Endothelial cell of umbilical vein (primary cell): Measurements from ENCODE around the gene ANO1. TPM values are rescaled to one million over a fixed set of nuclear protein-coding genes. Genes with fewer than 3 reads are reported as not detected.

ENCODE experiments used
- BruUV-seq: library from RNA; stranded (reverse); fragments of 400-500 nt; replicated peaks from 2 replicates; lab custom pipeline; 2021; lab: Mats Ljungman, UMichigan
- CTCF ChIA-PET: fragments of 300-600, 350-600 bp; sonication (Branson Sonifier 250); formaldehyde crosslinking; loops from one replicate; lab custom pipeline; 2021; ENCODE audit warnings: antibody characterized with exemption, inconsistent platforms; lab: Charles Lee
- POLR2A ChIA-PET: fragments of 300-600, 350-600 bp; sonication (Branson Sonifier 250); formaldehyde crosslinking; loops from one replicate; lab custom pipeline; 2021; ENCODE audit warnings: antibody characterized with exemption, inconsistent platforms; lab: Charles Lee
- DNase-seq: peaks from one replicate; pipeline ENCODE4 v3.0.0-alpha.2; 2011; ENCODE audit warnings: low read depth, low spot score
- FAIRE-seq: peaks from 2 replicates; lab custom pipeline; 2011; peaks lifted over from hg19 to GRCh38; lab: Jason Lieb, UNC
- H2AFZ ChIP-seq: 2 replicates; pipeline ENCODE4 v1.6.0; 2012; ENCODE audit warnings: low read depth, low read length, control low read depth, inconsistent platforms
- H3K27ac ChIP-seq: 2 replicates; pipeline ENCODE4 v1.5.1; 2011; ENCODE audit warnings: low read depth, mild to moderate bottlenecking, control low read depth, low read length, moderate library complexity; ENCODE audit not compliant: insufficient read depth
- H3K27me3 ChIP-seq, 2 experiments: 2 replicates each; pipeline versions ENCODE4 v1.6.0 to v1.6.1; 2011; ENCODE audit warnings: low read length in 2 of 2, mixed read lengths in 1 of 2; ENCODE audit not compliant: control insufficient read depth in 2 of 2, insufficient read depth in 2 of 2
- H3K36me3 ChIP-seq, 2 experiments: 2 replicates in 1 of 2; 3 replicates in 1 of 2; pipeline ENCODE4 v1.5.1; 2011; ENCODE audit warnings: low read length in 2 of 2, mild to moderate bottlenecking in 1 of 2, moderate library complexity in 1 of 2; ENCODE audit not compliant: control insufficient read depth in 2 of 2, insufficient read depth in 2 of 2; ENCODE audit errors: extremely low read depth in 1 of 2
- H3K4me1 ChIP-seq: 3 replicates; pipeline ENCODE4 v1.5.1; 2011; ENCODE audit warnings: mild to moderate bottlenecking, low read length; ENCODE audit not compliant: control insufficient read depth, insufficient read depth; ENCODE audit errors: extremely low read depth
- H3K4me2 ChIP-seq: 2 replicates; pipeline ENCODE4 v1.6.1; 2011; ENCODE audit warnings: low read length, control low read depth, mixed read lengths; ENCODE audit not compliant: insufficient read depth
- H3K4me3 ChIP-seq, 3 experiments: fragments of 200-600 bp in 1 of 3; sonication (generic), shearing (Covaris generic) in 1 of 3; replicated peaks in 1 of 3; 2 replicates each; pipeline ENCODE4 v1.5.1; 2011 to 2016; ENCODE audit warnings: control low read depth in 3 of 3, low read length in 3 of 3, mild to moderate bottlenecking in 2 of 3, inconsistent platforms in 1 of 3, low read depth in 1 of 3, moderate library complexity in 1 of 3; ENCODE audit not compliant: insufficient read depth in 1 of 3
- H3K79me2 ChIP-seq: 2 replicates; pipeline ENCODE4 v1.6.0; 2012; ENCODE audit warnings: low read length, inconsistent platforms; ENCODE audit not compliant: control insufficient read depth, insufficient read depth
- H3K9ac ChIP-seq: replicated peaks from 2 replicates; pipeline ENCODE3; 2011; ENCODE audit warnings: low read length, control low read depth; ENCODE audit not compliant: insufficient read depth; ENCODE audit errors: extremely low read depth
- H3K9me1 ChIP-seq: replicated peaks from 3 replicates; pipeline ENCODE4 v1.6.0; 2011; ENCODE audit warnings: mild to moderate bottlenecking, low read length; ENCODE audit not compliant: control insufficient read depth, insufficient read depth; ENCODE audit errors: extremely low read depth
- H3K9me3 ChIP-seq: replicated peaks from 2 replicates; pipeline ENCODE4 v1.5.1; 2012; ENCODE audit warnings: low read length, inconsistent platforms; ENCODE audit not compliant: control insufficient read depth, insufficient read depth
- H4K20me1 ChIP-seq: replicated peaks from 2 replicates; pipeline ENCODE3; 2011; ENCODE audit warnings: mild to moderate bottlenecking, low read length; ENCODE audit not compliant: control insufficient read depth, insufficient read depth; ENCODE audit errors: extremely low read depth
- CTCF ChIP-seq, 2 donors: IDR thresholded peaks; 1 replicate in 1 of 2; 2 replicates in 1 of 2; pipeline ENCODE4 v1.5.1; 2011; ENCODE audit warnings: low read length in 2 of 2, mild to moderate bottlenecking in 2 of 2, moderate library complexity in 2 of 2, control low read depth in 1 of 2, inconsistent platforms in 1 of 2, low read depth in 1 of 2; ENCODE audit not compliant: insufficient read depth in 1 of 2; ENCODE audit errors: extremely low read depth in 1 of 2
- EZH2 ChIP-seq: IDR thresholded peaks from 2 replicates; pipeline ENCODE4 v1.6.1; 2012; ENCODE audit warnings: borderline replicate concordance, low read depth, mild to moderate bottlenecking, moderate library complexity, low read length, inconsistent platforms; ENCODE audit not compliant: severe bottlenecking
- JUN ChIP-seq: IDR thresholded peaks from 2 replicates; pipeline ENCODE4 v1.6.1; 2011; ENCODE audit warnings: borderline replicate concordance, low read depth; ENCODE audit not compliant: insufficient read length, insufficient read depth
- POLR2AphosphoS5 ChIP-seq: IDR thresholded peaks from 2 replicates; pipeline ENCODE4 v1.6.1; 2012; ENCODE audit warnings: low read depth, mild to moderate bottlenecking, control low read depth, low read length, moderate library complexity; ENCODE audit not compliant: insufficient read depth
- dilution Hi-C: fragments of 300-500 bp; cut with MboI; formaldehyde crosslinking; loops from one replicate; pipeline ENCODE4 v1.15.0; 2019; ENCODE audit warnings: low sequenced_read_pairs; ENCODE audit not compliant: extremely low pct_ligation_motif_present
- intact Hi-C: fragments of 100-400 bp; cut with micrococcal nuclease; formaldehyde crosslinking; loops from one replicate; pipeline ENCODE4 v1.10.0; 2022
- polyA plus RNA-seq, 4 experiments: library from polyadenylated mRNA; depleted of rRNA in 3 of 4; stranded (reverse) in 3 of 4; unstranded in 1 of 4; fragments of >200 nt; gene quantifications; 2 replicates each; pipeline versions ENCODE4 v1.2.1 to v1.2.3, GENCODE V29; 2011 to 2012; ENCODE audit warnings: missing spikeins in 1 of 4
- total RNA-seq: library from RNA; stranded (reverse); gene quantifications from 2 replicates; pipeline ENCODE4 v1.2.3, GENCODE V29; 2021

The ANO1 gene
- total and polyA plus RNA-seq, 2 donors (not counting 3 experiments of a cell fraction or from before 2014, with no cell fraction given) = 0.03 to 0.40 TPM

- dilution Hi-C loops (no loop called here), intact Hi-C loops (no loop called here)
- FAIRE-seq (no peak), DNase-seq (no peak)
- ChIA-PET POLR2A (no interaction called here), CTCF (no interaction called here)
- Histone ChIP-seq H3K27me3 (no peaks in the 10 kb centered on the region), H3K9me1 (no peaks in the 10 kb centered on the region), H3K4me2 (no peak overlapping the region), H3K4me1 (no peaks in the 10 kb centered on the region), H3K27ac (no peak overlapping the region), H2AFZ (no peak overlapping the region), H3K9ac (no peak overlapping the region), H3K36me3 (no peaks in the 10 kb centered on the region), H3K9me3 (no peaks in the 10 kb centered on the region), H4K20me1 (no peaks in the 10 kb centered on the region), H3K4me3 (no peak overlapping the region), H3K79me2 (no peaks in the 10 kb centered on the region)
- BruUV-seq = no TSS peak
- TF ChIP-seq JUN (no peak), EZH2 (no peak), POLR2AphosphoS5 (no peak), CTCF (IDR thresholded peaks at IDR 0.05; ENCODE audit: extremely low read depth in 1 of 2, insufficient read depth in 1 of 2, low read depth in 1 of 2, low read length in 2 of 2) (no peak)
These were observed 15.0 kb downstream of the ANO1 start for GRCh38 chr11:70092959-70093715.
